ENCODE measurements around the gene CR1.
"Not testable (repeated sequence)": the region's sequence is repeated elsewhere in the genome, so short reads cannot be mapped to it uniquely, and the experiment has no call there.

DNA sequence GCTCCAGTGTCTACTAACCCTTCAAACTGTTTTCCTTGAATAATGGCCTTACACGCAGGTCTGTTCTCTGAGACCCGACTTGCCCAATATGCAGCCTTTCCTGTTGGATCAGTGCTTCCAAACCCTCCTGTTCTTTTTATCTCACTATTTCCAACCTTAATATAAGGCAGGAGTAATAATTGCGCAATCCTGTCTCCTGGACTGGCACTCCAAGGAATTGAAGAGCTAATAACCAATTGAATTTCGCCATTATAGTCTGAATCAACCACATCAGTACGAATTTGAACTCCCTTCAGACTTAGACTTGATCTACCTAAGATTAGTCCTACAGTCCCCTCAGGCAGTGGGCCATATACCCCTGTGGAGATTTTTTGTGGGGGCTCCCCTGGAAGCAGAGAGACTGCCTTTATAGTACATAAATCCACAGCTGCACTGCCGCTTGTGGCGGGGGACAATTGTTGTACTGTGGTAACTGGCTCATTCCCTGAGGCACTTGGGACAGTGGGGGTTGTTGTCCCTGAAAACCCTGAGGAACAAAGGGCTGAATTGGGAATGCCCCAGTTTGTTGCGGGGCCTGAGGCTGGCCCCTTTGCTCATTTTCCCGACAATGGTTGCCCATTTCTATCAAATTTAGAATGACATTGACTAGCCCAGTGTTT, 142.7 kb downstream of the CR1 start:
- TF ChIP-seq, protein P1, sequence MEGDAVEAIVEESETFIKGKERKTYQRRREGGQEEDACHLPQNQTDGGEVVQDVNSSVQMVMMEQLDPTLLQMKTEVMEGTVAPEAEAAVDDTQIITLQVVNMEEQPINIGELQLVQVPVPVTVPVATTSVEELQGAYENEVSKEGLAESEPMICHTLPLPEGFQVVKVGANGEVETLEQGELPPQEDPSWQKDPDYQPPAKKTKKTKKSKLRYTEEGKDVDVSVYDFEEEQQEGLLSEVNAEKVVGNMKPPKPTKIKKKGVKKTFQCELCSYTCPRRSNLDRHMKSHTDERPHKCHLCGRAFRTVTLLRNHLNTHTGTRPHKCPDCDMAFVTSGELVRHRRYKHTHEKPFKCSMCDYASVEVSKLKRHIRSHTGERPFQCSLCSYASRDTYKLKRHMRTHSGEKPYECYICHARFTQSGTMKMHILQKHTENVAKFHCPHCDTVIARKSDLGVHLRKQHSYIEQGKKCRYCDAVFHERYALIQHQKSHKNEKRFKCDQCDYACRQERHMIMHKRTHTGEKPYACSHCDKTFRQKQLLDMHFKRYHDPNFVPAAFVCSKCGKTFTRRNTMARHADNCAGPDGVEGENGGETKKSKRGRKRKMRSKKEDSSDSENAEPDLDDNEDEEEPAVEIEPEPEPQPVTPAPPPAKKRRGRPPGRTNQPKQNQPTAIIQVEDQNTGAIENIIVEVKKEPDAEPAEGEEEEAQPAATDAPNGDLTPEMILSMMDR (IDR thresholded peaks at IDR 0.05), result not testable (repeated sequence)
- TF ChIP-seq POLR2A (IDR thresholded peaks at IDR 0.05), result not testable (repeated sequence)

Measured in right lobe of liver (tissue), 4 donors.